GM21529 (cell line): ENCODE data around the gene TEX47.

Experiments used
- ATAC-seq: cut with Tn5 transposase; IDR thresholded peaks from one replicate; pipeline ENCODE4 v1.9.1; 2021; ENCODE audit not compliant: unreplicated experiment

The TEX47 gene

DNA sequence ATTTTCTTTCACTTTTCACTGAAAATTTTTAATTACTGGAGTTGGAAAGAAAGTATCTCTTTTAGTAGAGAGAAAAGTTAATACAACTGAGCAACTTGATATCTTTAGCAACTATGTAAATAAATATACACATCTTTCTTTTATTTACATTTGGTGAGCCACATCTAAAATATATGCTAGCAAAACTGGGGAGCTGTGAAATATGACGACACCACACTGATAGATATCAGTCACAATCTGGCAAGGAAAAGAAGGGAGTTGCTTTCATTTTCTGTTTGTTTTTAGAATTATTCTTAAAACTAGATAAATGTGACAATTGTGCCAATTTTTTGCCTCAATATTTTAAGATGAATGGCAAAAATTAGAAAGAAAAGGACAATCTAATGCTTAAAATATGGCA is 38.7 kb downstream of the TEX47 start:
- no peak for ATAC-seq

DNA sequence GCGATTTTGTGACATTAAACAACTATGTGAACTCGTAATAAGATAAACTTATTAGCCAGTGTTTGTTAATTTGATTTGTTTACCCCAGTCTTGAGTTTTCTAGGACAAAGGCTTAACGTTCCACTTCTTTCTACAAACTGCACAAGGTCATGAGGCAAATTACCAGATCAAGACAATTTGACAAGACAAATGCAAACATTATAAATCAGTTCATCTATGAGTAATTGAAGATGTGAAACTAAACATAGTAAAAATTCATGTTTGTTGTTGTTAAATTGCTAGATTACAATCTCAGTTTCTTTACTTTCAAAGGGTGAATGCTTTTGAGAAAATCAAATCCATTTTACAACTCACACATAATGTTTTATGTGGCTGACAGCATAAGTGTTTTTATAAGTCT is 49.4 kb downstream of the TEX47 start:
- no peak for ATAC-seq
